Measurements from ENCODE around the gene COL4A1. TPM values are rescaled to one million over a fixed set of nuclear protein-coding genes. Genes with fewer than 3 reads are reported as not detected.

The COL4A1 gene
- polyA plus RNA-seq, 1 donor (not counting 4 experiments of a cell fraction or from before 2014, with no cell fraction given), result 22.3 TPM

- Histone ChIP-seq H3K4me3 (ENCODE audit: control insufficient read depth in 2 of 3, extremely low read depth in 1 of 3, insufficient read depth in 2 of 3, low read depth in 1 of 3, low read length in 3 of 3) (no peak overlapping the region), H3K9me1 (ENCODE audit: control insufficient read depth, extremely low read depth, insufficient read depth, low read length) (peaks cover 4% of the 10 kb centered on the region), H3K9me3 (ENCODE audit: control insufficient read depth, low read depth, low read length) (no peaks in the 10 kb centered on the region), H3K27ac (ENCODE audit: control insufficient read depth, insufficient read depth, low read length) (no peak overlapping the region), H3K27me3 (ENCODE audit: control insufficient read depth, extremely low read depth, insufficient read depth, low read length) (no peaks in the 10 kb centered on the region), H3K4me2 (ENCODE audit: control insufficient read depth, extremely low read depth, insufficient read depth, low read depth, low read length) (no peak overlapping the region), H3K9ac (ENCODE audit: control insufficient read depth, extremely low read depth, insufficient read depth, low read length) (no peak overlapping the region), H3K79me2 (ENCODE audit: control insufficient read depth, insufficient read depth, low read length) (peaks cover 46% of the 10 kb centered on the region), H3K36me3 (ENCODE audit: control insufficient read depth in 2 of 2, extremely low read depth in 1 of 2, insufficient read depth in 2 of 2, low read length in 2 of 2) (peaks cover 0 to 9% of the 10 kb centered on the region in 2 experiments), H3K4me1 (ENCODE audit: control insufficient read depth, extremely low read depth, insufficient read depth, low read length) (peaks cover 43% of the 10 kb centered on the region), H4K20me1 (ENCODE audit: control insufficient read depth, extremely low read depth, insufficient read depth, low read length) (no peaks in the 10 kb centered on the region), H2AFZ (ENCODE audit: control insufficient read depth, low read length) (no peak overlapping the region)
- TF ChIP-seq, protein P1, sequence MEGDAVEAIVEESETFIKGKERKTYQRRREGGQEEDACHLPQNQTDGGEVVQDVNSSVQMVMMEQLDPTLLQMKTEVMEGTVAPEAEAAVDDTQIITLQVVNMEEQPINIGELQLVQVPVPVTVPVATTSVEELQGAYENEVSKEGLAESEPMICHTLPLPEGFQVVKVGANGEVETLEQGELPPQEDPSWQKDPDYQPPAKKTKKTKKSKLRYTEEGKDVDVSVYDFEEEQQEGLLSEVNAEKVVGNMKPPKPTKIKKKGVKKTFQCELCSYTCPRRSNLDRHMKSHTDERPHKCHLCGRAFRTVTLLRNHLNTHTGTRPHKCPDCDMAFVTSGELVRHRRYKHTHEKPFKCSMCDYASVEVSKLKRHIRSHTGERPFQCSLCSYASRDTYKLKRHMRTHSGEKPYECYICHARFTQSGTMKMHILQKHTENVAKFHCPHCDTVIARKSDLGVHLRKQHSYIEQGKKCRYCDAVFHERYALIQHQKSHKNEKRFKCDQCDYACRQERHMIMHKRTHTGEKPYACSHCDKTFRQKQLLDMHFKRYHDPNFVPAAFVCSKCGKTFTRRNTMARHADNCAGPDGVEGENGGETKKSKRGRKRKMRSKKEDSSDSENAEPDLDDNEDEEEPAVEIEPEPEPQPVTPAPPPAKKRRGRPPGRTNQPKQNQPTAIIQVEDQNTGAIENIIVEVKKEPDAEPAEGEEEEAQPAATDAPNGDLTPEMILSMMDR (optimal IDR thresholded peaks at IDR 0.05 in 1 of 3, IDR thresholded peaks at IDR 0.05 in 1 of 3, conservative IDR thresholded peaks at IDR 0.05 in 1 of 3; ENCODE audit: extremely low read depth in 1 of 3, insufficient read depth in 2 of 3, low read length in 3 of 3), result no peak
- TF ChIP-seq EZH2 (IDR thresholded peaks at IDR 0.05; ENCODE audit: low read length), result no peak
- FAIRE-seq (no peak), DNase-seq (ENCODE audit: low read depth, low spot score) (no peak)
- dilution Hi-C loops (cut with MboI; ENCODE audit: extremely low pct_ligation_motif_present, low sequenced_read_pairs), result no loop called here
These were observed 34.7 kb upstream of the COL4A1 start for GRCh38 chr13:110341445-110342244.

GRCh38 chr13:110340812-110341444 is 34.0 kb upstream of the COL4A1 start:
- peaks cover 52% of the 10 kb centered on the region for H3K79me2 ChIP-seq (ENCODE audit: control insufficient read depth, insufficient read depth, low read length)
- no peak for DNase-seq (ENCODE audit: low read depth, low spot score)
- no peak overlapping the region for H3K27ac ChIP-seq (ENCODE audit: control insufficient read depth, insufficient read depth, low read length)
- H3K4me2 ChIP-seq (ENCODE audit: control insufficient read depth, extremely low read depth, insufficient read depth, low read depth, low read length), result no peak overlapping the region
- no peak for TF ChIP-seq EZH2 (IDR thresholded peaks at IDR 0.05; ENCODE audit: low read length)
- TF ChIP-seq, protein P1 (optimal IDR thresholded peaks at IDR 0.05 in 1 of 3, IDR thresholded peaks at IDR 0.05 in 1 of 3, conservative IDR thresholded peaks at IDR 0.05 in 1 of 3; ENCODE audit: extremely low read depth in 1 of 3, insufficient read depth in 2 of 3, low read length in 3 of 3), result no peak
- no peak overlapping the region for H3K9ac ChIP-seq (ENCODE audit: control insufficient read depth, extremely low read depth, insufficient read depth, low read length)
- no peaks in the 10 kb centered on the region for H3K9me3 ChIP-seq (ENCODE audit: control insufficient read depth, low read depth, low read length)
- no peak overlapping the region for H2AFZ ChIP-seq (ENCODE audit: control insufficient read depth, low read length)
- H3K4me3 ChIP-seq (ENCODE audit: control insufficient read depth in 2 of 3, extremely low read depth in 1 of 3, insufficient read depth in 2 of 3, low read depth in 1 of 3, low read length in 3 of 3), result no peak overlapping the region
- no peaks in the 10 kb centered on the region for H3K27me3 ChIP-seq (ENCODE audit: control insufficient read depth, extremely low read depth, insufficient read depth, low read length)
- H3K36me3 ChIP-seq (ENCODE audit: control insufficient read depth in 2 of 2, extremely low read depth in 1 of 2, insufficient read depth in 2 of 2, low read length in 2 of 2), result peaks cover 0 to 11% of the 10 kb centered on the region in 2 experiments
- H3K9me1 ChIP-seq (ENCODE audit: control insufficient read depth, extremely low read depth, insufficient read depth, low read length), result peaks cover 4% of the 10 kb centered on the region
- peaks cover 35% of the 10 kb centered on the region for H3K4me1 ChIP-seq (ENCODE audit: control insufficient read depth, extremely low read depth, insufficient read depth, low read length)
- dilution Hi-C loops (cut with MboI; ENCODE audit: extremely low pct_ligation_motif_present, low sequenced_read_pairs), result no loop called here
- no peaks in the 10 kb centered on the region for H4K20me1 ChIP-seq (ENCODE audit: control insufficient read depth, extremely low read depth, insufficient read depth, low read length)
- FAIRE-seq, result no peak

Data from keratinocyte (primary cell).